Esophagus squamous epithelium (tissue), 4 donors: ENCODE data around the gene PDE5A.

Experiments
- POLR2A ChIP-seq, 4 donors: fragments of 450-650 bp; IDR thresholded peaks; one replicate each; pipeline ENCODE4 v1.6.1; 2017; ENCODE audit warnings: antibody characterized with exemption in 4 of 4, mild to moderate bottlenecking in 4 of 4, moderate library complexity in 3 of 4
- TF ChIP-seq, protein P1 (sequence below), 6 experiments: fragments of 450-650 bp in 4 of 6; fragments of 200-600 bp in 2 of 6; sonication (generic) in 2 of 6; IDR thresholded peaks; one replicate each; pipeline ENCODE4 v1.5.1; 2016 to 2019; ENCODE audit warnings: antibody characterized with exemption in 6 of 6, mild to moderate bottlenecking in 4 of 6, moderate library complexity in 4 of 6

DNA sequence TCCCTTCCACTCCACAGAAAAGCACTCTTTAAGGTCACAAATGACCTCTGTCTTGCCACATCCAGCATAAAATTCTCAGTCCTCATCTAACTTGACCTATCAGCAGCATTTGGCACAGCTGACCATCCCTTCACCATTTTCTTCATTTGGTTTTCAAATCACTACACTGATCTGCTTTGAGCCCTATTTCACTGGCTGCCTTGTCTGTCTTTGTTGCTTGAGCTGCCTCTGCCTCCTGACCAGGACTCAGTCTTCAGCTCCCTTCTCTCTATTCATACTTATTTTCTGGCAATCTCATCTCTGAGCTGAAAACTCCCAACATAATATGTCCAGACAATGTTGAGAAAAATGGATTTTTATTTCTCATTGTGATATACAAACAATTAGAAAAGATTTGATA lies 27.7 kb upstream of the PDE5A start:
- TF ChIP-seq, protein P1, sequence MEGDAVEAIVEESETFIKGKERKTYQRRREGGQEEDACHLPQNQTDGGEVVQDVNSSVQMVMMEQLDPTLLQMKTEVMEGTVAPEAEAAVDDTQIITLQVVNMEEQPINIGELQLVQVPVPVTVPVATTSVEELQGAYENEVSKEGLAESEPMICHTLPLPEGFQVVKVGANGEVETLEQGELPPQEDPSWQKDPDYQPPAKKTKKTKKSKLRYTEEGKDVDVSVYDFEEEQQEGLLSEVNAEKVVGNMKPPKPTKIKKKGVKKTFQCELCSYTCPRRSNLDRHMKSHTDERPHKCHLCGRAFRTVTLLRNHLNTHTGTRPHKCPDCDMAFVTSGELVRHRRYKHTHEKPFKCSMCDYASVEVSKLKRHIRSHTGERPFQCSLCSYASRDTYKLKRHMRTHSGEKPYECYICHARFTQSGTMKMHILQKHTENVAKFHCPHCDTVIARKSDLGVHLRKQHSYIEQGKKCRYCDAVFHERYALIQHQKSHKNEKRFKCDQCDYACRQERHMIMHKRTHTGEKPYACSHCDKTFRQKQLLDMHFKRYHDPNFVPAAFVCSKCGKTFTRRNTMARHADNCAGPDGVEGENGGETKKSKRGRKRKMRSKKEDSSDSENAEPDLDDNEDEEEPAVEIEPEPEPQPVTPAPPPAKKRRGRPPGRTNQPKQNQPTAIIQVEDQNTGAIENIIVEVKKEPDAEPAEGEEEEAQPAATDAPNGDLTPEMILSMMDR (IDR thresholded peaks at IDR 0.05): no peak
- TF ChIP-seq POLR2A (IDR thresholded peaks at IDR 0.05): no peak
